Vagina (tissue), 2 donors: Measurements from ENCODE around the gene RFT1.

Source experiments
- POLR2A ChIP-seq, 2 donors: fragments of 450-650 bp; IDR thresholded peaks; one replicate each; pipeline ENCODE4 v1.6.1; 2017; ENCODE audit warnings: antibody characterized with exemption in 2 of 2, mild to moderate bottlenecking in 2 of 2, moderate library complexity in 2 of 2
- POLR2AphosphoS5 ChIP-seq, 2 donors: sonication (generic); formaldehyde crosslinking; IDR thresholded peaks; one replicate each; pipeline ENCODE4 v1.9.0; 2017; ENCODE audit warnings: antibody characterized with exemption in 2 of 2, mild to moderate bottlenecking in 2 of 2, low read depth in 1 of 2; ENCODE audit not compliant: insufficient read depth in 1 of 2
- TF ChIP-seq, protein P1 (sequence below), 3 experiments: fragments of 450-650 bp in 2 of 3; fragments of 200-600 bp in 1 of 3; sonication (generic) in 1 of 3; IDR thresholded peaks; one replicate each; pipeline ENCODE4 v1.5.1; 2017 to 2019; ENCODE audit warnings: antibody characterized with exemption in 3 of 3, mild to moderate bottlenecking in 2 of 3, moderate library complexity in 2 of 3

- TF ChIP-seq, protein P1, sequence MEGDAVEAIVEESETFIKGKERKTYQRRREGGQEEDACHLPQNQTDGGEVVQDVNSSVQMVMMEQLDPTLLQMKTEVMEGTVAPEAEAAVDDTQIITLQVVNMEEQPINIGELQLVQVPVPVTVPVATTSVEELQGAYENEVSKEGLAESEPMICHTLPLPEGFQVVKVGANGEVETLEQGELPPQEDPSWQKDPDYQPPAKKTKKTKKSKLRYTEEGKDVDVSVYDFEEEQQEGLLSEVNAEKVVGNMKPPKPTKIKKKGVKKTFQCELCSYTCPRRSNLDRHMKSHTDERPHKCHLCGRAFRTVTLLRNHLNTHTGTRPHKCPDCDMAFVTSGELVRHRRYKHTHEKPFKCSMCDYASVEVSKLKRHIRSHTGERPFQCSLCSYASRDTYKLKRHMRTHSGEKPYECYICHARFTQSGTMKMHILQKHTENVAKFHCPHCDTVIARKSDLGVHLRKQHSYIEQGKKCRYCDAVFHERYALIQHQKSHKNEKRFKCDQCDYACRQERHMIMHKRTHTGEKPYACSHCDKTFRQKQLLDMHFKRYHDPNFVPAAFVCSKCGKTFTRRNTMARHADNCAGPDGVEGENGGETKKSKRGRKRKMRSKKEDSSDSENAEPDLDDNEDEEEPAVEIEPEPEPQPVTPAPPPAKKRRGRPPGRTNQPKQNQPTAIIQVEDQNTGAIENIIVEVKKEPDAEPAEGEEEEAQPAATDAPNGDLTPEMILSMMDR (IDR thresholded peaks at IDR 0.05), result no peak
- TF ChIP-seq POLR2A (IDR thresholded peaks at IDR 0.05) (no peak), POLR2AphosphoS5 (IDR thresholded peaks at IDR 0.05; ENCODE audit: insufficient read depth in 1 of 2, low read depth in 1 of 2) (no peak)
Measured at GRCh38 chr3:53151870-53152660, 21.8 kb upstream of the RFT1 start.
